ENCODE results near the gene RNF214.

GRCh38 chr11:117223741-117224689, 8.5 kb upstream of the RNF214 start:
- TF ChIP-seq CTCF (conservative IDR thresholded peaks at IDR 0.05; ENCODE audit: low read length): no peak
- TF ChIP-seq EZH2phosphoT487 (IDR thresholded peaks at IDR 0.05; ENCODE audit: borderline replicate concordance): no peak
